ENCODE results near the gene TRAPPC4.
"Not testable (repeated sequence)": the region's sequence is repeated elsewhere in the genome, so short reads cannot be mapped to it uniquely, and the experiment has no call there.

Gene TRAPPC4

DNA sequence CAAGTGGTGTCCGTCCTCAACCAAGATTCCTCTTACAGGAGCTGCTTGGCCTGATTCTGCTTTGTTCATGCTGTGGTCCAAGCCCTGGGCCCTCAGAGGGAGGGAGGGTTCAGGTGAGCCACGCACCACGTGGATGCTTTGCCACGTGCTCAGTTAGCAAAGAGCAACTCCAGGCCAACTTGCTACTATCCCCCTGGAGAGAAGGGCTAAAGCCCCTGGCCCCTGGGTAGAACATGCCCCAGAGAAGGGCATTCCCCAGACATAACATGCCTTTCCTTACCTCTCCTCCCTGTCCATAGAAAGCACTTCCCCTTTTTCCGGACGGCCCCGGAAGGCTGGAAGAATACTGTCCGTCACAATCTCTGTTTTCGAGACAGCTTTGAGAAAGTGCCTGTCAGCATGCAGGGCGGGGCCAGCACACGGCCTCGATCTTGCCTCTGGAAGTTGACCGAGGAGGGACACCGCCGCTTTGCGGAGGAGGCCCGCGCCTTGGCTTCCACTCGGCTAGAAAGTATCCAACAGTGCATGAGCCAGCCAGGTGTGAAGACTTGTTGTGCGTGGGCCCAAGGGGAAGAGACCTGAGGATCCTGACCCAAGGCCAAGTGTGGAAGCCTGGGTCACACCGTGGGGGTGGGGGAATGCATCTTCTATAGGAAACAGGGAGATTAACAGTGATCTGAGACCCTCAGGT lies 38.2 kb upstream of the TRAPPC4 start:
- TF ChIP-seq, protein P1, sequence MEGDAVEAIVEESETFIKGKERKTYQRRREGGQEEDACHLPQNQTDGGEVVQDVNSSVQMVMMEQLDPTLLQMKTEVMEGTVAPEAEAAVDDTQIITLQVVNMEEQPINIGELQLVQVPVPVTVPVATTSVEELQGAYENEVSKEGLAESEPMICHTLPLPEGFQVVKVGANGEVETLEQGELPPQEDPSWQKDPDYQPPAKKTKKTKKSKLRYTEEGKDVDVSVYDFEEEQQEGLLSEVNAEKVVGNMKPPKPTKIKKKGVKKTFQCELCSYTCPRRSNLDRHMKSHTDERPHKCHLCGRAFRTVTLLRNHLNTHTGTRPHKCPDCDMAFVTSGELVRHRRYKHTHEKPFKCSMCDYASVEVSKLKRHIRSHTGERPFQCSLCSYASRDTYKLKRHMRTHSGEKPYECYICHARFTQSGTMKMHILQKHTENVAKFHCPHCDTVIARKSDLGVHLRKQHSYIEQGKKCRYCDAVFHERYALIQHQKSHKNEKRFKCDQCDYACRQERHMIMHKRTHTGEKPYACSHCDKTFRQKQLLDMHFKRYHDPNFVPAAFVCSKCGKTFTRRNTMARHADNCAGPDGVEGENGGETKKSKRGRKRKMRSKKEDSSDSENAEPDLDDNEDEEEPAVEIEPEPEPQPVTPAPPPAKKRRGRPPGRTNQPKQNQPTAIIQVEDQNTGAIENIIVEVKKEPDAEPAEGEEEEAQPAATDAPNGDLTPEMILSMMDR (IDR thresholded peaks at IDR 0.05; ENCODE audit: insufficient read depth, low read depth, low read length, missing control alignments): no peak
- DNase-seq (ENCODE audit: low read depth): no peak
- no peak overlapping the region for H3K4me3 ChIP-seq (ENCODE audit: low read length)

DNA sequence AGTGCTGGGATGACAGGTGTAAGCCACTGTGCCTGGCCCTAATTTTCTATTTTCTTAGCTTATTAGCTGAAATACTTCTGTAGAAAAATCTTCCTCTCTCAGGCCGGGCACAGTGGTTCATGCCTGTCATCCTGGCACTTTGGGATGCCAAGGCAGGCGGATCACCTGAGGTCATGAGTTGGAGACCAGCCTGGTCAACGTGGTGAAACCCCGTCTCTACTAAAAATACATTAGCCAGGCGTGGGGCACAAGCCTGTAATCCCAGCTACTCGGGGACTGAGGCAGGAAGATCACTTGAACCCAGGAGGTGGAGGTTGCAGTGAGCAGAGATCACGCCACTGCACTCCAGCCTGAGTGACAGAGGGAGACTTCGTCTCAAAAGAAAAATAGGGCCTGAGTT lies 34.2 kb upstream of the TRAPPC4 start:
- H3K4me3 ChIP-seq (ENCODE audit: low read length); DNase-seq (ENCODE audit: low read depth): not testable (repeated sequence)

DNA sequence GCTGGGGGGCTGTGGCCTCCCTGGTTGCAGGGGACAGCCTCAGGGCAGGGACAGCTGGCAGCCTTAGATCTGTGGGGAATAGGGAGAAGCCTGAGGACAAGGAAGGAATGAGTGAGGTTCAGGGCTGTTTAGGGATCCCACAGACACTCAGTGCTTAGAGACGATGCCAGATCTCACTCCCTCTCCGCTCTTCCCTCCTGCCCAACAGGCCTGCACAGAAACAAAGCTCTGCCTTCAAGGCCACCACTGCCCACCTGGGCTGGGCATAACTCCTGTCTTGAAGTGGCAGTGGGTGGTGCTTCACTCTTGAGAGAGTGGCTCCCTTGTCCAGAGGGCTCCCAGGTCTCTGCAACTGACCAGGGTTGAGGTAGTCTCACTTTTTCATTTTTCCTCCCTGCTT lies 33.7 kb upstream of the TRAPPC4 start:
- TF ChIP-seq, protein P1 (IDR thresholded peaks at IDR 0.05; ENCODE audit: insufficient read depth, low read depth, low read length, missing control alignments): no peak
- no peak overlapping the region for H3K4me3 ChIP-seq (ENCODE audit: low read length)

DNA sequence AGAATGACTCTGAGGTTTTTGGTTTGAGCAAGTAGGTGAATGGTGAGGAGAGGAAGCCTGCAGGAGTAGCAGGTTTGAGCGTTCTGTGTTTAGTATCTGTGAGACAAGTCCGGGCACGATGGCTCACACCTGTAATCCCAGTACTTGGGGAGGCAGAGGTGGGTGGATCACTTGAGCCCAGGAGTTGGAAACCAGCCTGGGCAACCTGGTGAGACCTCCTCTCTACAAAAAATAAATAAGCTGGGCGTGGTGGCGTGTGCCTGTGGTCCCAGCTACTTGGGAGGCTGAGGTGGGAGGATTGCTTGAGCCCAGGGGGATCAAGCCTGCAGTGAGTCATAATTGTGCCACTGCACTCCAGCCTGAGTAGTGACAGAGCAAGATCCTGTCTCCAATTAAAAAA lies 30.3 kb upstream of the TRAPPC4 start:
- H3K4me3 ChIP-seq (ENCODE audit: low read length): no peak overlapping the region
- peak; percentile 98 for DNase-seq (ENCODE audit: low read depth)
- TF ChIP-seq, protein P1 (IDR thresholded peaks at IDR 0.05; ENCODE audit: insufficient read depth, low read depth, low read length, missing control alignments): no peak

More for the DNA sequence above, 33.7 kb upstream of the TRAPPC4 start:
- no peak for DNase-seq (ENCODE audit: low read depth)

DNA sequence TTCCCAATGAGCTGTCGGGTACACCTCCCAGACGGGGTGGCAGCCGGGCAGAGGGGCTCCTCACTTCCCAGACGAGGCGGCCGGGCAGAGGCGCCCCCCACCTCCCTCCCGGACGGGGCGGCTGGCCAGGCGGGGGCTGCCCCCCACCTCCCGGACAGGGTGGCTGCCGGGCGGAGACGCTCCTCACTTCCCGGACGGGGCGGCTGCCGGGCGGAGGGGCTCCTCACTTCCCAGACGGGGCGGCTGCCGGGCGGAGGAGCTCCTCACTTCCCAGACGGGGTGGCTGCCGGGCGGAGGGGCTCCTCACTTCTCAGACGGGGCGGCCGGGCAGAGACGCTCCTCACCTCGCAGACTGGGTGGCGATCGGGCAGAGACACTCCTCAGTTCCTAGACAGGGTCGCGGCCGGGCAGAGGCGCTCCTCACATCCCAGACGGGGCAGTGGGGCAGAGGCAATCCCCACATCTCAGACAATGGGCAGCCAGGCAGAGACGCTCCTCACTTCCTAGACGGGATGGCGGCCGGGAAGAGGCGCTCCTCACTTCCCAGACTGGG lies 27.0 kb upstream of the TRAPPC4 start:
- DNase-seq (ENCODE audit: low read depth): not testable (repeated sequence)

DNA sequence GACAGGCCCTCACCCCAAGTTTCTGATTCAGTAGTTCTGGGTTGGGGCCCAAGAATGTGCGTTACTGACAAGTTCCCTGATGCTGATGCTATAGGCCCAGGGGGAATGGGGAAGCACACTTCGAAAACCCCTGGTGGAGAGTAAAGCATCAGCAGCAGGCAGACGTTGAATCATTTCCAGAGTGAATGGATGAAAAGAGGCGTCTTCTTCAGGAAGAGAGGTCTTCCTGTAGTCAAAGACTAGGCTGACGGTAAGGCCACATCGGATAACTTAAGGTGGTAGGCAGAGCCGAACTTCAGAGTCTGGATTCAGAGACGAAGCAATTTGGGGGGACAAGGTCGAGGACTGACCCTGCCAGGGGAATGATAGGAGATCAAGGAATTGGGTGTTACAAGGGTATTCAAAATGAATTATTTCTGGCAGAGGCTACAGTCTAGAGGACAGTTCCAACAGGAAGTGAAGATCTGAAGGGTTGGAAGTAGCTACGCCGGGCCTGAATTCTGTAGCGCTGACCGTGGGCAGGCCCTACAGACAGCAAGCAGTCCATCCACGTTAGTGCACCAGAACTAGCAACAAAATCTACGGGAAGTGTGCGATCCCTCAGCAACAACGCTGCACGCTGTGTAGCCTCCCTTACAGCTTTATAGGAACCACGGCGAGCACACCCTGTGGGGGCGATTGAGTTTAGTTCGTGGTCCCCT lies 21.5 kb upstream of the TRAPPC4 start:
- H3K4me3 ChIP-seq (ENCODE audit: low read length): peak overlapping the region; percentile 84
- peak; percentile 28 for DNase-seq (ENCODE audit: low read depth)
- TF ChIP-seq, protein P1 (IDR thresholded peaks at IDR 0.05; ENCODE audit: insufficient read depth, low read depth, low read length, missing control alignments): peak; percentile 27

More for the DNA sequence above, 27.0 kb upstream of the TRAPPC4 start:
- H3K4me3 ChIP-seq (ENCODE audit: low read length): not testable (repeated sequence)

DNA sequence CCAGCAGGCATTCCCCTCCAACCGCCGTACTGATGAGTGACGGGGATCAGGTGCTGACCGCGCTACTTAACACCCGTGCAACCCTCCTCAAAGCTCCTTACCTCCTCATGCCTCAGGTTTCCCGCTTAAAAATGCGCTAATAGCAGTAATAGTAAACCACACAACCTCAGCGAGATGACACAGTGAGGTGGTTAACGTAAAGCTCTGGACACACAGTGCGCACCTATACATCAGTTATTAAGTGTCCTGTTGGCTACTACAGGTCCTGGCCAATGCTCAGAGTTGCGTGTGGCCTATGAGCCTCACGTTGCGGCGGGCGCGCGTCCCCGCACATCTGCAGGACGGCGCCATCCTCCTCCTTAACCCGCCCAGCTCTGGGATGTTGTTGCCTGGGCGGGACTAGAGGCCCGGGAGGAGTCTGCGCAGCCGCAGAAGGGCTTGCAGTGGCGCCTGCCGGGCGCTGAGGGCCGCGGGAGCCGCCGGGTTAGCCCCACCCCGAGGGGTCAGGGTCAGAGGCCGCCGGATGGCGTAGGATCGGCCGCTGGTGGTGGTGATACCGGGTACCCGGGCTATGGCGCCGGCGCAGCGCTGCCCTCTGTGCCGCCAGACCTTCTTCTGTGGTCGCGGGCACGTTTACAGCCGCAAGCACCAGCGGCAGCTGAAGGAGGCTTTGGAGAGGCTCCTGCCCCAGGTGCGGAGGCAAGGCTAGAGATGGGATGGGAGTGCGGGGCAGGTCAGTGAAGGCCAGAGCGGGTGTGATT lies 20.8 kb upstream of the TRAPPC4 start, which contains the start of gene CENATAC:
CENATAC (plus strand) TSS at position 512 of the 761 bp plus-strand sequence; CDS start at position 572, 60 bp downstream.
- TF ChIP-seq, protein P1 (IDR thresholded peaks at IDR 0.05; ENCODE audit: insufficient read depth, low read depth, low read length, missing control alignments): no peak

More for the DNA sequence above, 20.8 kb upstream of the TRAPPC4 start, which contains the start of gene CENATAC:
- peak; percentile 89 for DNase-seq (ENCODE audit: low read depth)
- H3K4me3 ChIP-seq (ENCODE audit: low read length): peak within 1 kb of the TSS; percentile 84
